CD8-positive, alpha-beta memory T cell (primary cell): ENCODE results near the gene KCNH4. TPM values are rescaled to one million over a fixed set of nuclear protein-coding genes. Genes with fewer than 3 reads are reported as not detected.

Source experiments
- CTCF ChIA-PET: fragments of 350-600 bp; sonication (Branson Sonifier 250); formaldehyde crosslinking; loops from one replicate; lab custom pipeline; 2021; ENCODE audit warnings: antibody characterized with exemption; lab: Charles Lee
- POLR2A ChIA-PET: fragments of 350-600 bp; sonication (Branson Sonifier 250); formaldehyde crosslinking; loops from one replicate; lab custom pipeline; 2021; ENCODE audit warnings: antibody characterized with exemption; lab: Charles Lee
- DNase-seq, 5 donors: peaks; one replicate each; pipeline versions ENCODE4 v3.0.0 to v3.0.0-alpha.2; 2020 to 2022; ENCODE audit warnings: mixed read lengths in 1 of 5
- H3K27ac ChIP-seq: one replicate; pipeline ENCODE4 v1.7.0; 2013; ENCODE audit warnings: low read depth, mild to moderate bottlenecking, low read length, moderate library complexity
- H3K27me3 ChIP-seq: 2 replicates; pipeline ENCODE4 v1.7.0; 2013; ENCODE audit warnings: low read length, mild to moderate bottlenecking; ENCODE audit not compliant: insufficient read depth, poor library complexity, severe bottlenecking
- H3K36me3 ChIP-seq: 2 replicates; pipeline ENCODE4 v1.7.0; 2013; ENCODE audit warnings: mild to moderate bottlenecking, low read length, moderate library complexity; ENCODE audit not compliant: insufficient read depth
- H3K4me1 ChIP-seq: 2 replicates; pipeline ENCODE4 v1.7.0; 2013; ENCODE audit warnings: mild to moderate bottlenecking, low read length, moderate library complexity; ENCODE audit not compliant: insufficient read depth
- H3K4me3 ChIP-seq: 2 replicates; pipeline ENCODE4 v1.7.0; 2013; ENCODE audit warnings: mild to moderate bottlenecking, low read length
- H3K9me3 ChIP-seq: 2 replicates; pipeline ENCODE4 v1.7.0; 2013; ENCODE audit warnings: mild to moderate bottlenecking, low read length
- H3K27ac Mint-ChIP-seq, 8 donors: one replicate each; pipeline ENCODE4 v1.8.0; 2020 to 2021; ENCODE audit warnings: mixed read lengths in 8 of 8, mild to moderate bottlenecking in 6 of 8, inconsistent platforms in 3 of 8, moderate library complexity in 3 of 8
- H3K27me3 Mint-ChIP-seq, 2 donors: one replicate each; pipeline ENCODE4 v1.8.0; 2020 to 2021; ENCODE audit warnings: mixed read lengths in 2 of 2, mild to moderate bottlenecking in 1 of 2, moderate library complexity in 1 of 2
- H3K36me3 Mint-ChIP-seq, 3 donors: one replicate each; pipeline ENCODE4 v1.8.0; 2020 to 2021; ENCODE audit warnings: mixed read lengths in 3 of 3, inconsistent platforms in 1 of 3, mild to moderate bottlenecking in 1 of 3
- H3K4me1 Mint-ChIP-seq, 3 donors: one replicate each; pipeline ENCODE4 v1.8.0; 2020 to 2021; ENCODE audit warnings: mixed read lengths in 3 of 3, inconsistent platforms in 1 of 3, mild to moderate bottlenecking in 1 of 3
- H3K4me3 Mint-ChIP-seq, 7 donors: one replicate each; pipeline ENCODE4 v1.8.0; 2020 to 2021; ENCODE audit warnings: mixed read lengths in 7 of 7, mild to moderate bottlenecking in 6 of 7, moderate library complexity in 4 of 7, inconsistent platforms in 2 of 7
- H3K9me3 Mint-ChIP-seq, 5 donors: one replicate each; pipeline ENCODE4 v1.8.0; 2020 to 2022; ENCODE audit warnings: mixed read lengths in 5 of 5, mild to moderate bottlenecking in 3 of 5, moderate library complexity in 2 of 5, inconsistent platforms in 1 of 5
- polyA plus RNA-seq: library from polyadenylated mRNA; unstranded; fragments of 300-500 nt; fragmentation: Illumina TruSeq; gene quantifications from one replicate; pipeline ENCODE4 v1.2.3, GENCODE V29; 2021
- total RNA-seq, 2 experiments: library from RNA; stranded (reverse); gene quantifications; one replicate each; pipeline ENCODE4 v1.2.3, GENCODE V29; 2021

The KCNH4 gene
- total and polyA plus RNA-seq, 3 experiments from 2014 or later, result 1.5 to 1.7 TPM; not detected in 1

GRCh38 chr17:42124256-42124655 is 56.7 kb downstream of the KCNH4 start:
- Histone ChIP-seq H3K36me3 (peaks cover 27% of the 10 kb centered on the region), H3K9me3 (no peaks in the 10 kb centered on the region), H3K4me3 (no peak overlapping the region), H3K4me1 (peaks cover 14% of the 10 kb centered on the region), H3K27ac (no peak overlapping the region), H3K27me3 (no peaks in the 10 kb centered on the region)
- Mint-ChIP-seq H3K27me3 (no peaks in the 10 kb centered on the region), H3K4me3 (peak overlapping the region in 1 of 7 donors; percentile 34), H3K4me1 (peaks cover 11 to 14% (median 13%) of the 10 kb centered on the region in 3 donors), H3K27ac (peak overlapping the region in 3 of 8 donors; percentile 27 to 52 (median 50)), H3K9me3 (no peaks in the 10 kb centered on the region), H3K36me3 (peaks cover 6 to 48% (median 6%) of the 10 kb centered on the region in 3 donors)
- ChIA-PET CTCF (interaction anchor here (2.0 kb wide), 1 partner anchor 10 kb away, joined by 4 read pairs; no protein-coding TSS in a partner anchor), POLR2A (interaction anchor here (0.6 kb wide), 1 partner anchor 58 kb away, joined by 6 read pairs; no protein-coding TSS in a partner anchor)
- DNase-seq, result no peak

DNA sequence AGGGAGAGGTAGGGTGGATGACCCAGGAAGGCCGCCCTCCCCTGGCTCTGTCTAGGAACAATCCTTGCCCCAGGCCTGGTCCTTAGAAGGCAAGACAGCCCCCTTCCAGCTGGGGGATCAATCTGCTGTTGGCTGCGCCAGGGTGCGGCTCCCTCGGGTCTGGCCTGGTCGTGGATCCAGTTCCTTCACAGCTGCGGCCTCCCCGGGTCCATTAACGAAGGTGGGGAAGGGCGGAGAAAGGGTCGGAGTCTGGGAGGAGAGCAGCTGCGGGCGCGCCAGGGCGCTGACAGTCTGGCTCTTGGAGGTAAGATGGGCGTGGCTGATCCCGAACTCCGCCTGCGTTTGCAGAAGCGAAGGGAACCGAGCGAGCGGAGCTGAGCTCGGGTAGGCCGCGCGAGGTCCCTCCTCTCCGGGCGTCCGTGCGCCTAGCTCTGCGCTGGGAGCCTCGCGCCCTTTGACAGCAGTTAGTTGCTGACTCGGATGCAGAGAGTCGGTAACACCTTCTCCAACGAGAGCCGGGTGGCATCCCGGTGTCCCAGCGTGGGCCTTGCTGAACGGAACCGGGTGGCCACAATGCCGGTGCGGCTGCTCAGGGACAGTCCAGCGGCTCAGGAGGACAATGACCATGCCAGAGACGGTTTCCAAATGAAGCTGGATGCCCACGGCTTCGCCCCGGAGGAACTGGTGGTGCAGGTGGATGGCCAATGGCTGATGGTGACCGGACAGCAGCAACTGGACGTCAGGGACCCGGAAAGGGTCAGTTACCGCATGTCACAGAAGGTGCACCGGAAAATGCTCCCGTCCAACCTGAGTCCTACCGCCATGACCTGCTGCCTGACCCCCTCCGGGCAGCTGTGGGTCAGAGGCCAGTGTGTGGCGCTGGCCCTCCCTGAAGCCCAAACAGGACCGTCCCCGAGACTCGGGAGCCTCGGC is 58.3 kb downstream of the KCNH4 start, which contains the start of gene HSPB9:
Gene HSPB9, plus strand, starts transcription at position 434 of the 933 bp plus-strand sequence. Its CDS starts 47 bp downstream, at position 481.
- H3K4me3 Mint-ChIP-seq, result peak within 1 kb of the TSS in 6 of 7 donors; percentile 56 to 87 (median 77)
- Histone ChIP-seq H3K27me3 (no peaks in the 10 kb centered on the region), H3K4me3 (no peak within 1 kb of the TSS), H3K4me1 (peaks cover 14% of the 10 kb centered on the region), H3K36me3 (peaks cover 11% of the 10 kb centered on the region), H3K27ac (no peak within 1 kb of the TSS), H3K9me3 (no peaks in the 10 kb centered on the region)
- H3K4me1 Mint-ChIP-seq, result peaks cover 16 to 20% (median 19%) of the 10 kb centered on the region in 3 donors
- H3K27ac Mint-ChIP-seq, result peak within 1 kb of the TSS in 3 of 8 donors; percentile 50 to 81 (median 61)
- DNase-seq, result no peak
- peaks cover 6 to 38% (median 6%) of the 10 kb centered on the region in 3 donors for H3K36me3 Mint-ChIP-seq
- H3K9me3 Mint-ChIP-seq, result no peaks in the 10 kb centered on the region
- POLR2A ChIA-PET, result interaction anchor here (1.1 kb wide), 1 partner anchor 10 kb away, joined by 3 read pairs; the partner anchor contains the start of gene DHX58
- CTCF ChIA-PET, result interaction anchor here (0.8 to 11.7 kb wide), 2 partner anchors 59 to 95 kb away, joined by 3 to 109 read pairs; partner anchors contain the start of gene KCNH4
- no peaks in the 10 kb centered on the region for H3K27me3 Mint-ChIP-seq

DNA sequence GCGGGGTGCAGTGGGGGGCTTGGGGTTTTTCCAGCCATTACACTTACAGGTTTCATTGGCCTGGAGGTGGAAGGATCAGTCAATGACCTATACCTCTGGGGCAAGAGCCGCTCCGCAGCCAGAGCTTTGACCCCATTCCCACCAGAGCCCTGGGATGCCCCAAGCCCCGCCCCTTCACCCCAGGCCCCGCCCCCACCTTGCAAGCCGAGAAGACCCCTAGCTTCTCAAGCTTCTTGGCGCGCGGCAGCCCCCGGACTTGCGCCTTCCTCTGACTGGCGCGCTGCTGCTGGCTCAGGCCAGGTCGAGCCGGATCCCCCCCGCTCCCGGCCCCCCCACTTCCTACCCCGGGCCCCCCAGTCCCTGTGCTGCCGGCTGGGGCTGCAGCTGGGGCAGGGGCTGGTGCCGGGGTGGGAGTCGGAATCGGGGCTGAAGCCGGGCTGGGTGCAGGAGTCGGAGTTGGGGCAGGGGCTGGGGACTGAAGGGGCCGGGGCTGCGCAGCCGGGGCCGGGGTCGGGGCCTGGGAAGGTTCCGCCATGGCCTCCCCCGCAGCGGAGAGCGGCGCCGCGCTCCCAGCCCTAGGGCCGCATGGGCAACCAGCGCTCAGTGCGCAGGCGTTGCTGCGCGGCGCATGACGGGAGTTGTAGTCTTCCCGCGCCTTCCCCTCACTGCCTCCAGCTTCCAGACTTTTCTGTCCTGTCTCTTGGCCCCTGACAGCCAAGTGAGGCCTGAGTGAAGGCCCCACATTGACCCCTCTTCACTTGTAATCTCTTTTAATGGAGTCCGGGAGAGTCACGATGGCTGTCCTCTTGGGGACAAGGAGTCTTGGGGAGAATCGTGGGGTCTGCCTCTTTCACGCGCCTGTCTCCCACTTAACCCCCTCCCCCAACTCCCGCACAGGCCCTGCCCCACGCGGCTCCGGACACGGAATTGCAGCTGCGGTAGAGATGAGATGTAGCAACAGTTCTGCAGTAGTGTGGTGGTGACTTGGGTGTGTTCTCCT is 59.9 kb downstream of the KCNH4 start, which contains the start of gene KAT2A:
Gene KAT2A, minus strand, starts transcription at position 598 of the 1,000 bp plus-strand sequence. Its CDS starts 63 bp downstream, at position 535.
- no peaks in the 10 kb centered on the region for H3K27me3 Mint-ChIP-seq
- peak within 1 kb of the TSS in 7 of 8 donors; percentile 50 to 81 (median 61) for H3K27ac Mint-ChIP-seq
- Histone ChIP-seq H3K4me3 (peak within 1 kb of the TSS; percentile 26), H3K27ac (no peak within 1 kb of the TSS), H3K36me3 (no peaks in the 10 kb centered on the region), H3K4me1 (peaks cover 14% of the 10 kb centered on the region), H3K9me3 (no peaks in the 10 kb centered on the region), H3K27me3 (no peaks in the 10 kb centered on the region)
- ChIA-PET CTCF (interaction anchor here (0.5 to 11.7 kb wide), 6 partner anchors 31 to 158 kb away, joined by 3 to 109 read pairs (median 6); partner anchors contain the start of gene DNAJC7), POLR2A (interaction anchor here (0.5 to 1.3 kb wide), 8 partner anchors 8 to 267 kb away, joined by 3 to 6 read pairs (median 4); partner anchors contain the start of genes DHX58, DNAJC7 and STAT3)
- H3K4me1 Mint-ChIP-seq, result peaks cover 21 to 26% (median 25%) of the 10 kb centered on the region in 3 donors
- H3K9me3 Mint-ChIP-seq, result no peaks in the 10 kb centered on the region
- H3K36me3 Mint-ChIP-seq, result peaks cover 0 to 34% (median 2%) of the 10 kb centered on the region in 3 donors
- H3K4me3 Mint-ChIP-seq, result peak within 1 kb of the TSS; percentile 62 to 87 (median 77)
- peak; percentile 60 to 80 (median 67) for DNase-seq

GRCh38 chr17:42120161-42120769 is 60.7 kb downstream of the KCNH4 start:
- ChIA-PET CTCF (interaction anchor here (1.2 to 11.7 kb wide), 8 partner anchors 13 to 157 kb away, joined by 3 to 109 read pairs (median 5); partner anchors contain the start of genes CNP, DNAJC7 and NKIRAS2), POLR2A (interaction anchor here (0.5 to 1.3 kb wide), 7 partner anchors 8 to 268 kb away, joined by 3 to 6 read pairs (median 4); partner anchors contain the start of genes DHX58, DNAJC7 and STAT3)
- Histone ChIP-seq H3K4me1 (peaks cover 14% of the 10 kb centered on the region), H3K27ac (no peak overlapping the region), H3K9me3 (no peaks in the 10 kb centered on the region), H3K27me3 (no peaks in the 10 kb centered on the region), H3K36me3 (no peaks in the 10 kb centered on the region), H3K4me3 (peak overlapping the region; percentile 19)
- H3K36me3 Mint-ChIP-seq, result peaks cover 0 to 28% (median 4%) of the 10 kb centered on the region in 3 donors
- no peaks in the 10 kb centered on the region for H3K9me3 Mint-ChIP-seq
- peak overlapping the region; percentile 62 to 87 (median 77) for H3K4me3 Mint-ChIP-seq
- peaks cover 23 to 26% (median 25%) of the 10 kb centered on the region in 3 donors for H3K4me1 Mint-ChIP-seq
- H3K27me3 Mint-ChIP-seq, result no peaks in the 10 kb centered on the region
- peak overlapping the region in 3 of 8 donors; percentile 54 to 66 (median 61) for H3K27ac Mint-ChIP-seq
- no peak for DNase-seq

GRCh38 chr17:42119301-42119700 is 61.6 kb downstream of the KCNH4 start:
- Histone ChIP-seq H3K9me3 (no peaks in the 10 kb centered on the region), H3K4me1 (peaks cover 14% of the 10 kb centered on the region), H3K4me3 (no peak overlapping the region), H3K27ac (no peak overlapping the region), H3K36me3 (no peaks in the 10 kb centered on the region), H3K27me3 (no peaks in the 10 kb centered on the region)
- Mint-ChIP-seq H3K4me3 (peak overlapping the region in 3 of 7 donors; percentile 37 to 77 (median 47)), H3K27ac (peak overlapping the region in 1 of 8 donors; percentile 82), H3K9me3 (no peaks in the 10 kb centered on the region), H3K4me1 (peaks cover 23 to 31% (median 29%) of the 10 kb centered on the region in 3 donors), H3K36me3 (peaks cover 0 to 23% (median 2%) of the 10 kb centered on the region in 3 donors), H3K27me3 (no peaks in the 10 kb centered on the region)
- CTCF ChIA-PET, result interaction anchor here (1.2 to 11.7 kb wide), 6 partner anchors 13 to 156 kb away, joined by 3 to 109 read pairs (median 6); partner anchors contain the start of genes CNP and NKIRAS2
- POLR2A ChIA-PET, result no interaction called here
- no peak for DNase-seq

GRCh38 chr17:42118545-42118944 is 62.4 kb downstream of the KCNH4 start:
- H3K27ac ChIP-seq, result no peak overlapping the region
- Mint-ChIP-seq H3K27ac (peak overlapping the region in 3 of 8 donors; percentile 13 to 70 (median 24)), H3K4me1 (peaks cover 23 to 32% (median 29%) of the 10 kb centered on the region in 3 donors), H3K9me3 (no peaks in the 10 kb centered on the region), H3K4me3 (peak overlapping the region; percentile 27 to 73 (median 60)), H3K27me3 (no peaks in the 10 kb centered on the region), H3K36me3 (peaks cover 0 to 22% (median 2%) of the 10 kb centered on the region in 3 donors)
- no peaks in the 10 kb centered on the region for H3K36me3 ChIP-seq
- peak in 1 of 5 donors; percentile 42 for DNase-seq
- POLR2A ChIA-PET, result no interaction called here
- no peak overlapping the region for H3K4me3 ChIP-seq
- no peaks in the 10 kb centered on the region for H3K9me3 ChIP-seq
- CTCF ChIA-PET, result interaction anchor here (1.4 to 11.7 kb wide), 8 partner anchors 14 to 155 kb away, joined by 4 to 109 read pairs (median 5); partner anchors contain the start of genes CNP and NKIRAS2
- peaks cover 14% of the 10 kb centered on the region for H3K4me1 ChIP-seq
- H3K27me3 ChIP-seq, result no peaks in the 10 kb centered on the region
